GM12875 (cell line): ENCODE measurements around the gene PRPF38A.
A peak's percentile ranks its signal among the peaks of the same experiment; 100 is the strongest.

ENCODE experiments used
- H3K4me3 ChIP-seq: one replicate; pipeline ENCODE4 v1.5.1; 2011; ENCODE audit warnings: low read depth, low read length, control low read depth
- TF ChIP-seq, protein P1 (sequence below): IDR thresholded peaks from 2 replicates; pipeline ENCODE4 v1.5.1; 2011; ENCODE audit warnings: low read depth, mild to moderate bottlenecking, control low read depth, inconsistent platforms, low read length, moderate library complexity, borderline replicate concordance; ENCODE audit not compliant: insufficient read depth

The PRPF38A gene, protein sequence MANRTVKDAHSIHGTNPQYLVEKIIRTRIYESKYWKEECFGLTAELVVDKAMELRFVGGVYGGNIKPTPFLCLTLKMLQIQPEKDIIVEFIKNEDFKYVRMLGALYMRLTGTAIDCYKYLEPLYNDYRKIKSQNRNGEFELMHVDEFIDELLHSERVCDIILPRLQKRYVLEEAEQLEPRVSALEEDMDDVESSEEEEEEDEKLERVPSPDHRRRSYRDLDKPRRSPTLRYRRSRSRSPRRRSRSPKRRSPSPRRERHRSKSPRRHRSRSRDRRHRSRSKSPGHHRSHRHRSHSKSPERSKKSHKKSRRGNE

DNA sequence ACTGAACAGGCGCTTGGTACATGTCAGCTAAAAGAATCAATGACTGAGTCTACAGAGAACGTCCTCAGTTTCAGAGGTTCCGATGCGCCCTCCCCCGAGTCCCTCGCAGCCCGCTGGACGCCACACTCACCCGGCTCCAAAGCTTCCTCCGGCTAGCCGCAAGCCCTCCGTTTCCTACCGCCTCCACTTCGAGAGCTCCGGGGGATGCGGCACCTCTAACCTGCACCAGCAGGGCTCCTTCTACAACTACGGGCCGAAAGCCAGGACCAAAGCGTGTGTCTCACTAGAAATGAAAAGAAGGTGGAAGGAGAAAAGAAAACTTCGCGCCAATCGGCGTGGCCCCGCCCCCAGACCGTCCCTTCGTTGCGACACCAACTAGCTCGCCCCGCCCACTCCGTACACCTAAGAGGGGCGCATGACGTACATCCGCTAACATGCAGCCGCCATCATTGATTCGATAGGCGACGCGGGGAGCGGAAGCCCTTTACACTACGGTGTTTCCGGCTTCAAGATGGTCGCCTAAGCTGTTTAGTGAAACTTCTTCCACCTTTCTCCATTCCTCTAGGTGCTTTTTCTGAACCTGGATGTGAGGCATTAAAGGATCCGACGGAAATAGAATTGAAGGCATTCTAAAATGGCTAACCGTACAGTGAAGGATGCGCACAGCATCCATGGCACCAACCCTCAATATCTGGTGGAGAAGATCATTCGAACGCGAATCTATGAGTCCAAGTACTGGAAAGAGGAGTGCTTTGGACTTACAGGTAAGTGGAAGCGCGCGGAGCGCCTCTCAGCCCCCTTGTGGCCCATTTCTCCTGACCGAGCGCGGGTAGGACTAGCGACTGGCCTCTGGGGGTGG lies at the start of gene PRPF38A, which contains the start of gene ORC1:
TSS of gene PRPF38A (plus strand) at position 487 of the 859 bp plus-strand sequence. CDS start at position 635, 148 bp downstream.
TSS of gene ORC1 (minus strand) at position 308 of the 859 bp plus-strand sequence. CDS start 2,200 bp downstream, outside the sequence.
- TF ChIP-seq, protein P1, sequence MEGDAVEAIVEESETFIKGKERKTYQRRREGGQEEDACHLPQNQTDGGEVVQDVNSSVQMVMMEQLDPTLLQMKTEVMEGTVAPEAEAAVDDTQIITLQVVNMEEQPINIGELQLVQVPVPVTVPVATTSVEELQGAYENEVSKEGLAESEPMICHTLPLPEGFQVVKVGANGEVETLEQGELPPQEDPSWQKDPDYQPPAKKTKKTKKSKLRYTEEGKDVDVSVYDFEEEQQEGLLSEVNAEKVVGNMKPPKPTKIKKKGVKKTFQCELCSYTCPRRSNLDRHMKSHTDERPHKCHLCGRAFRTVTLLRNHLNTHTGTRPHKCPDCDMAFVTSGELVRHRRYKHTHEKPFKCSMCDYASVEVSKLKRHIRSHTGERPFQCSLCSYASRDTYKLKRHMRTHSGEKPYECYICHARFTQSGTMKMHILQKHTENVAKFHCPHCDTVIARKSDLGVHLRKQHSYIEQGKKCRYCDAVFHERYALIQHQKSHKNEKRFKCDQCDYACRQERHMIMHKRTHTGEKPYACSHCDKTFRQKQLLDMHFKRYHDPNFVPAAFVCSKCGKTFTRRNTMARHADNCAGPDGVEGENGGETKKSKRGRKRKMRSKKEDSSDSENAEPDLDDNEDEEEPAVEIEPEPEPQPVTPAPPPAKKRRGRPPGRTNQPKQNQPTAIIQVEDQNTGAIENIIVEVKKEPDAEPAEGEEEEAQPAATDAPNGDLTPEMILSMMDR = peak; percentile 58; the same call in 1 of the 2 replicates
- peak within 1 kb of the TSS; percentile 70 for H3K4me3 ChIP-seq

DNA sequence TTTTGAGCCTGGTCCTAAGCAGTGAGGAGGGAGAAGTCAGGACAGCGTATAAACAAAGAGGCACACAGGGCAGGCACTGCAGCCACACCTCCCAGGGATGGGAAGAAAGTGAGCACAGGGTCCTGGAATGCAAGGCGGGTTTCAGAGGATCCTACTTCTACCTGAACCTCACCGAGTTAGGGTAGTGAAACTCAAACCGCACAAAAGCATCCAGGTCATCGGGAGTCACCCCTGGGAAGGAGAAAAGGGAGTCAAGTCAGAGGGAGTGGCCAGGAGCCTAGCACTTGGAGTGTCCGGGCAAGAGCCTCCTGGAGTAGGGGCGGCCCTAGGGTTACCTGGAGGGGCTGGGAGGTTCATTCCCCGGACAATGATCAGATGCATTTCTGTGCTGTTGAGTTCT lies 49.0 kb upstream of the PRPF38A start:
- TF ChIP-seq, protein P1 = no peak
- no peak overlapping the region for H3K4me3 ChIP-seq

DNA sequence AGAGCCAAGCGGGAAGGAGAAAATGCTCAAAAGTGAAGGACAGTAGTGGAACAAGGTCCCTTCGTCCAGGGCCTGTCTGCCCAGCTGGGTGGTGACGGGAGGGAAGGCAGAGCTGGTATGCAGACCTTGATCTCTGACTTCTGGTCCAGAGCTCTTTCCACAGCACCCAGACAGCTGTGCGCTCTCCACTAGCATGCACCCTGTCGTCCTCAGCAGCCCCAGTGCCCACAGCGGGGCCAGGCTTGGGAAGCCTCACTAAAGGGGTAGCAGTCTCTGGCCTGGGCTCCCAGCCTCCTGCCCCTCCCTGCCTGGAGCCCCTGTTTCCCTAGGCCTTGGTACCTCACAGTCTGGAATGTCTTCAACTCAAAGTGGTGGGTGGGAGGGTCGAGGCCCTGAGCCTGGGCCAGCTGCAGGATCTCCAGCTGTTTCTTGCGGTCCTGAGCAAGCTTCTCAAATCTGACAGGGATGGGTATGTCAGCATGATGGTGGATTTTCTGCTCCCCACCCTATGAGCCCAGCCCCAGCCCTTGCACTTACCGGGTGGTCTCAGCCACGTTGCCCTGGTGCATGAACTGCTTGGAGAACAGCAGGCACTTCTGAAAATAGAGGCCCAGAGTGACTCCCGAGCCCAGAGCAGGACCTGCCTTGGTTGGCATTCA lies 48.4 kb upstream of the PRPF38A start:
- no peak overlapping the region for H3K4me3 ChIP-seq
- TF ChIP-seq, protein P1 = no peak

DNA sequence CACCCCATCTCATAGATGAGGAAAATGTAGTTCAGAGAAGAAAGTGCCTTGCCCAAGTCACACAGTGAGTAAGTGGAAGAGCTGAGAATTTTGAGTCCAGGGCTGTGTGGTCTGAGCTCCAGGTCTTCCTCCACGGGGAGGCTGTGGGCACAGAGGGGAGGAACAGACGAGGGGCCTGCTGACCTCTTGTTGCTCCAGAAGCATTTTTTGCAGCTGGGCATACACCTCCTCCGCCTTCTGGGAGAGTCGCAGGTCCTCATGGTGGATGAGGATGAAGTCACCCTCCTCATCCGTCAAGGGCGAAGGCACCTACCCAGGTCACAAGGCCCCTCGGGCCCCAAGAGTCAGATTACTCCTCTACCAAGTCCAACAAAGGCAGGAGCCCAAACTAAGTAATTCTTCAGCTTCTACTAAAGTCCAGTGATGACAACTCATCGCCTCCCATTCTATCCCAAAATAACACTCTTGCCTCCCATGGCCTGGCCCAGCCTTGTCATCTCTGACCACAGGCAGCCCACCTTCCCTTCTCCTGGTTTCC lies 47.5 kb upstream of the PRPF38A start:
- TF ChIP-seq, protein P1 = no peak

DNA sequence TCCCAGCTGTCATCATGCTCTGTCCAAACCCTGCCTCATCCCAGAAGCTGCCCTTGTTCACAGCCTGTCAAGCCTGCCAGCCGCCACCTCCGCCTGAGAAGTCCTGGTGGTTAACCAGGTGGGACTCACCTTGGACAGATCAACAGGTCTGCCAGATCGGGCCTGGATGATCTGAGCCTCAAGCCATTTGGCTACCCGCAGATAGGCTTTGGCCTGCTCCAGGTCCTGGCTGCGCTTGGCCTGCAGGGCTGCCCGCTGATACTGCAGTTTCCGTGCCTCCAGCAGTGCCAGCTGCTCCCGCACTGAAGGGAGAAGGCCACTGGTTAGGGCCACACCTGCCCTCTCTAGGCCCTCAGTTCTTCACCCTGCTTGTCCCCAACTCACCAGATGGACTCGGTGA lies 47.0 kb upstream of the PRPF38A start:
- no peak overlapping the region for H3K4me3 ChIP-seq
- TF ChIP-seq, protein P1 = no peak

More for the DNA sequence above, 47.5 kb upstream of the PRPF38A start:
- H3K4me3 ChIP-seq = no peak overlapping the region

DNA sequence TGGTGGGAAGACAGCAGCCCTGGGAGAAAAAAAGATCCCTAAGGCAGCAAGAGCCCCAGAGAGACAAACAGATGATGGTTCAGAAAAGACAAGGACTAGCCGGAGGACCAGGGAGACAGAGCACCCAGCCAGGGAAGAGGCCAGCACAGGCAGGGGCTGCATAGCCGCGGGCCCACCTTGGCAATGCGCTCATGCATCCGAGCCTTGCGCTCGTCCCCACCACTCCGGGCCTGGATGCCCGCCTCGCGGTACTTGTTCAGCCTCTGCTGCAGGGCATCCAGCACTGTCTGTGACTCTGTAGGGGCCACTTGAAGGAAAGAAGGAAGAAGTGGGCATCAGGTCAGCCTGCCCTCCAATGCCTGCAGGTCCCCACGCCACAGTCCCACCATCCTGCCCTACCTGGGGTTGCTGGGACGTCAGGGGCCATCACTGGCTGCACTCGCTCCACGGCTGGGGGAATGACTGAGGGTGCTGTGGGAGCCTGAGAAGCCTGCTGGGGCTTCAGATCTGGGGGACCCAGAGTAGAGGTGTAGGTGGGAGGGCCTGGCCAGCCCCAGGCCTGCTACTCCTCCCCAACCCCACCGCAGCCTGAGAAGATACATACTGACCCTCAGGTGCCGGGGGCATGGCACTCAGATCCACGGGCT lies 45.4 kb upstream of the PRPF38A start:
- TF ChIP-seq, protein P1 = no peak

More for the DNA sequence above, 45.4 kb upstream of the PRPF38A start:
- no peak overlapping the region for H3K4me3 ChIP-seq
